ENCODE measurements around the gene POLR3B.
"Not testable (repeated sequence)": the region's sequence is repeated elsewhere in the genome, so short reads cannot be mapped to it uniquely, and the experiment has no call there.

Gene POLR3B

GRCh38 chr12:106342397-106343213, 14.9 kb upstream of the POLR3B start:
- DNase-seq (ENCODE audit: low read depth), result peak; percentile 71

GRCh38 chr12:106343214-106343528, 14.4 kb upstream of the POLR3B start:
- no peak for DNase-seq (ENCODE audit: low read depth)

- no peak for DNase-seq (ENCODE audit: low read depth)
Measured at GRCh38 chr12:106344131-106344530, 13.4 kb upstream of the POLR3B start.

GRCh38 chr12:106345746-106346145, 11.8 kb upstream of the POLR3B start:
- peak; percentile 67 for DNase-seq (ENCODE audit: low read depth)

- DNase-seq (ENCODE audit: low read depth), result no peak
Measured at GRCh38 chr12:106348411-106348810, 9.1 kb upstream of the POLR3B start.

- no peak for DNase-seq (ENCODE audit: low read depth)
Measured at GRCh38 chr12:106353175-106353574, 4.4 kb upstream of the POLR3B start.

GRCh38 chr12:106358396-106359241, 1.1 kb downstream of the POLR3B start:
- peak; percentile 86 for DNase-seq (ENCODE audit: low read depth)

- DNase-seq (ENCODE audit: low read depth), result no peak
Measured at GRCh38 chr12:106359646-106360399, 2.3 kb downstream of the POLR3B start.

- DNase-seq (ENCODE audit: low read depth), result no peak
Measured at GRCh38 chr12:106360400-106360994, 2.9 kb downstream of the POLR3B start.

- no peak for DNase-seq (ENCODE audit: low read depth)
Measured at GRCh38 chr12:106362971-106363370, 5.4 kb downstream of the POLR3B start.

GRCh38 chr12:106364261-106364660, 6.7 kb downstream of the POLR3B start:
- DNase-seq (ENCODE audit: low read depth), result no peak

- peak; percentile 87 for DNase-seq (ENCODE audit: low read depth)
Measured at GRCh38 chr12:106369624-106370346, 12.2 kb downstream of the POLR3B start.

- DNase-seq (ENCODE audit: low read depth), result no peak
Measured at GRCh38 chr12:106378788-106379187, 21.2 kb downstream of the POLR3B start.

- DNase-seq (ENCODE audit: low read depth), result no peak
Measured at GRCh38 chr12:106380954-106381353, 23.4 kb downstream of the POLR3B start.

- DNase-seq (ENCODE audit: low read depth), result not testable (repeated sequence)
Measured at GRCh38 chr12:106381866-106382265, 24.3 kb downstream of the POLR3B start.

- DNase-seq (ENCODE audit: low read depth), result peak; percentile 59
Measured at GRCh38 chr12:106386813-106387535, 29.4 kb downstream of the POLR3B start.

- no peak for DNase-seq (ENCODE audit: low read depth)
Measured at GRCh38 chr12:106387848-106388377, 30.4 kb downstream of the POLR3B start.

GRCh38 chr12:106389151-106389550, 31.6 kb downstream of the POLR3B start:
- no peak for DNase-seq (ENCODE audit: low read depth)

GRCh38 chr12:106392759-106393158, 35.2 kb downstream of the POLR3B start:
- no peak for DNase-seq (ENCODE audit: low read depth)

- DNase-seq (ENCODE audit: low read depth), result no peak
Measured at GRCh38 chr12:106409878-106410277, 52.3 kb downstream of the POLR3B start.
